SU-DHL-6 (cell line): Measurements from ENCODE around the gene CLASP1.

Experiments used
- H2AFZ ChIP-seq: fragments of 200-600 bp; sonication (generic); 2 replicates; pipeline ENCODE4 v1.6.1; 2014; ENCODE audit warnings: low read depth, mild to moderate bottlenecking, moderate library complexity, mixed read lengths, antibody characterized with exemption, low read length; ENCODE audit not compliant: severe bottlenecking
- H3F3A ChIP-seq: fragments of 200-600 bp; shearing (Covaris generic); 2 replicates; pipeline ENCODE4 v1.6.0; 2016; ENCODE audit warnings: antibody characterized with exemption, mild to moderate bottlenecking; ENCODE audit not compliant: insufficient read depth
- H3K27ac ChIP-seq: fragments of 200-600 bp; sonication (generic); 2 replicates; pipeline ENCODE4 v1.5.1; 2016; ENCODE audit warnings: low read depth, mild to moderate bottlenecking, low read length, moderate library complexity, mixed read lengths
- H3K27me3 ChIP-seq: fragments of 200-600 bp; sonication (generic), shearing (Covaris generic); 2 replicates; pipeline ENCODE4 v1.6.0; 2014; ENCODE audit warnings: mild to moderate bottlenecking, low read length
- H3K36me3 ChIP-seq: fragments of 200-600 bp; sonication (generic); 2 replicates; pipeline ENCODE4 v1.6.1; 2014; ENCODE audit warnings: mild to moderate bottlenecking, low read length, mixed read lengths
- H3K4me2 ChIP-seq: fragments of 300-600, 200-600 bp; shearing (Covaris generic), sonication (generic); 2 replicates; pipeline ENCODE4 v1.6.0; 2014; ENCODE audit warnings: low read length, low read depth, mild to moderate bottlenecking; ENCODE audit not compliant: poor library complexity, severe bottlenecking
- H3K4me3 ChIP-seq: fragments of 200-600 bp; sonication (generic); 2 replicates; pipeline ENCODE4 v1.5.1; 2014; ENCODE audit warnings: antibody characterized with exemption, low read length, mild to moderate bottlenecking, mixed read lengths; ENCODE audit not compliant: insufficient read depth, poor library complexity, severe bottlenecking
- H3K79me2 ChIP-seq: fragments of 200-600 bp; sonication (generic); 2 replicates; pipeline ENCODE4 v1.6.1; 2014; ENCODE audit warnings: mild to moderate bottlenecking, low read length, moderate library complexity; ENCODE audit not compliant: insufficient read depth
- H3K9ac ChIP-seq: fragments of 200-600 bp; sonication (generic); 2 replicates; pipeline ENCODE4 v1.7.0; 2014; ENCODE audit warnings: mild to moderate bottlenecking, low read length
- H3K9me2 ChIP-seq: fragments of 200-600 bp; sonication (generic); replicated peaks from 2 replicates; pipeline ENCODE4 v1.6.1; 2014; ENCODE audit warnings: low read length; ENCODE audit not compliant: insufficient read depth
- H3K9me3 ChIP-seq: fragments of 200-600 bp; sonication (generic); 2 replicates; pipeline ENCODE4 v1.6.1; 2014; ENCODE audit warnings: low read length, mixed read lengths; ENCODE audit not compliant: insufficient read depth
- H4K20me1 ChIP-seq: fragments of 200-600 bp; sonication (generic); 2 replicates; pipeline ENCODE4 v1.6.1; 2014; ENCODE audit warnings: low read depth, mild to moderate bottlenecking, antibody characterized with exemption, low read length, moderate library complexity, mixed read lengths
- CTCF ChIP-seq: fragments of 200-600 bp; sonication (generic); IDR thresholded peaks from one replicate; pipeline ENCODE4 v1.5.1; 2017; ENCODE audit warnings: antibody characterized with exemption, mild to moderate bottlenecking, low read length, moderate library complexity; ENCODE audit not compliant: insufficient read depth, poor library complexity, severe bottlenecking
- EZH2phosphoT487 ChIP-seq: fragments of 200-600 bp; sonication (generic), shearing (Covaris generic); conservative IDR thresholded peaks from 2 replicates; pipeline ENCODE4 v1.6.1; 2018; ENCODE audit warnings: mild to moderate bottlenecking, antibody characterized with exemption, low read length, moderate library complexity, mixed read lengths

CLASP1 gene

GRCh38 chr2:121666042-121666441, 16.8 kb upstream of the CLASP1 start:
- no peaks in the 10 kb centered on the region for H3K9me2 ChIP-seq
- no peak overlapping the region for H2AFZ ChIP-seq
- H3K9ac ChIP-seq: no peak overlapping the region
- H3K27me3 ChIP-seq: no peaks in the 10 kb centered on the region
- no peak overlapping the region for H3K4me2 ChIP-seq
- TF ChIP-seq EZH2phosphoT487: no peak
- no peak for TF ChIP-seq CTCF
- no peaks in the 10 kb centered on the region for H4K20me1 ChIP-seq
- 0 out of 2 replicates have a peak, but pooled peaks cover 4% of the 10 kb centered on the region for H3K79me2 ChIP-seq
- no peak overlapping the region for H3K4me3 ChIP-seq
- H3K9me3 ChIP-seq: 0 out of 2 replicates have a peak, but pooled peaks cover 4% of the 10 kb centered on the region
- no peaks in the 10 kb centered on the region; the same call in 1 of the 2 replicates for H3F3A ChIP-seq
- H3K27ac ChIP-seq: no peak overlapping the region
- H3K36me3 ChIP-seq: no peaks in the 10 kb centered on the region

GRCh38 chr2:121665504-121665903, 16.2 kb upstream of the CLASP1 start:
- no peak overlapping the region for H3K4me2 ChIP-seq
- no peaks in the 10 kb centered on the region for H4K20me1 ChIP-seq
- no peak overlapping the region for H3K4me3 ChIP-seq
- no peak overlapping the region for H2AFZ ChIP-seq
- 0 out of 2 replicates have a peak, but pooled peaks cover 4% of the 10 kb centered on the region for H3K9me3 ChIP-seq
- no peaks in the 10 kb centered on the region for H3K27me3 ChIP-seq
- TF ChIP-seq EZH2phosphoT487: no peak
- no peak for TF ChIP-seq CTCF
- no peaks in the 10 kb centered on the region for H3K9me2 ChIP-seq
- no peak overlapping the region for H3K9ac ChIP-seq
- 0 out of 2 replicates have a peak, but pooled peaks cover 4% of the 10 kb centered on the region for H3K79me2 ChIP-seq
- no peak overlapping the region for H3K27ac ChIP-seq
- no peaks in the 10 kb centered on the region for H3K36me3 ChIP-seq
- H3F3A ChIP-seq: no peaks in the 10 kb centered on the region; the same call in 1 of the 2 replicates

- Histone ChIP-seq H3K79me2 (0 out of 2 replicates have a peak, but pooled peaks cover 4% of the 10 kb centered on the region), H3K27me3 (no peaks in the 10 kb centered on the region), H3K36me3 (no peaks in the 10 kb centered on the region), H3K9ac (no peak overlapping the region), H4K20me1 (no peaks in the 10 kb centered on the region), H3F3A (no peaks in the 10 kb centered on the region; the same call in 1 of the 2 replicates), H3K27ac (no peak overlapping the region), H3K9me3 (0 out of 2 replicates have a peak, but pooled peaks cover 4% of the 10 kb centered on the region), H3K9me2 (no peaks in the 10 kb centered on the region), H2AFZ (no peak overlapping the region), H3K4me2 (no peak overlapping the region), H3K4me3 (no peak overlapping the region)
- TF ChIP-seq CTCF (no peak), EZH2phosphoT487 (no peak)
These were observed 15.5 kb upstream of the CLASP1 start for GRCh38 chr2:121664713-121665112.
